GM23338 (cell line): Measurements from ENCODE around the gene MFSD6. TPM values are rescaled to one million over a fixed set of nuclear protein-coding genes. Genes with fewer than 3 reads are reported as not detected.

Source experiments
- ATAC-seq: fragments of 200-7000 bp; cut with Tn5 transposase; 3 replicates; pipeline ENCODE4 v1.9.1; 2020
- DNase-seq: peaks from one replicate; pipeline ENCODE4 v3.0.0-alpha.2; 2015; ENCODE audit warnings: low spot score
- H2AFZ ChIP-seq: fragments of 200-600 bp; sonication (generic); 2 replicates; pipeline ENCODE4 v1.8.0; 2016; ENCODE audit warnings: antibody characterized with exemption, mild to moderate bottlenecking, moderate library complexity
- H3F3A ChIP-seq: fragments of 200-600 bp; sonication (generic); replicated peaks from 2 replicates; pipeline ENCODE4 v1.8.0; 2017; ENCODE audit warnings: antibody characterized with exemption, mixed run types, low read depth
- H3K27ac ChIP-seq: fragments of 200-600 bp; sonication (generic); 2 replicates; pipeline ENCODE4 v1.6.1; 2016; ENCODE audit warnings: low read depth
- H3K27me3 ChIP-seq: fragments of 200-600 bp; sonication (generic); 2 replicates; pipeline ENCODE4 v1.8.0; 2016; ENCODE audit warnings: mild to moderate bottlenecking, mixed run types, moderate library complexity; ENCODE audit not compliant: insufficient read depth
- H3K36me3 ChIP-seq: fragments of 200-600 bp; sonication (generic); 2 replicates; pipeline ENCODE4 v1.8.0; 2016; ENCODE audit warnings: mild to moderate bottlenecking; ENCODE audit not compliant: insufficient read depth
- H3K4me1 ChIP-seq: fragments of 200-600 bp; sonication (generic); 2 replicates; pipeline ENCODE4 v1.8.0; 2016; ENCODE audit warnings: mild to moderate bottlenecking, moderate library complexity; ENCODE audit not compliant: insufficient read depth
- H3K4me2 ChIP-seq: fragments of 200-600 bp; sonication (generic); 2 replicates; pipeline ENCODE4 v1.7.1; 2017; ENCODE audit warnings: mixed run types
- H3K4me3 ChIP-seq: fragments of 200-600 bp; sonication (generic); 2 replicates; pipeline ENCODE4 v1.6.1; 2016; ENCODE audit warnings: mixed run types
- H3K79me2 ChIP-seq: fragments of 200-600 bp; sonication (generic); replicated peaks from 2 replicates; pipeline ENCODE4 v1.8.0; 2017; ENCODE audit warnings: mild to moderate bottlenecking; ENCODE audit not compliant: insufficient read depth
- H3K9me2 ChIP-seq: fragments of 200-600 bp; sonication (generic); 2 replicates; pipeline ENCODE4 v1.8.0; 2017; ENCODE audit not compliant: insufficient read depth
- H4K20me1 ChIP-seq: fragments of 200-600 bp; sonication (generic); replicated peaks from 2 replicates; pipeline ENCODE4 v1.8.0; 2017; ENCODE audit warnings: mild to moderate bottlenecking; ENCODE audit not compliant: insufficient read depth
- H3K27ac Mint-ChIP-seq: 2 replicates; pipeline ENCODE4 v1.8.0; 2020; ENCODE audit warnings: inconsistent platforms, mild to moderate bottlenecking, moderate library complexity, mixed read lengths
- H3K27me3 Mint-ChIP-seq: 3 replicates; pipeline ENCODE4 v1.8.0; 2022; ENCODE audit warnings: low read depth, mild to moderate bottlenecking, moderate library complexity, mixed read lengths, inconsistent platforms; ENCODE audit not compliant: insufficient read depth, poor library complexity
- H3K36me3 Mint-ChIP-seq: 3 replicates; pipeline ENCODE4 v1.8.0; 2021; ENCODE audit warnings: low read depth, mild to moderate bottlenecking, inconsistent platforms, moderate library complexity, mixed read lengths
- H3K4me1 Mint-ChIP-seq: 3 replicates; pipeline ENCODE4 v1.8.0; 2020; ENCODE audit warnings: mild to moderate bottlenecking, inconsistent platforms, mixed read lengths
- H3K4me3 Mint-ChIP-seq: 3 replicates; pipeline ENCODE4 v1.8.0; 2021; ENCODE audit warnings: moderate library complexity, mild to moderate bottlenecking, inconsistent platforms, mixed read lengths
- H3K9me3 Mint-ChIP-seq: 3 replicates; pipeline ENCODE4 v1.8.0; 2020; ENCODE audit warnings: moderate library complexity, mild to moderate bottlenecking, inconsistent platforms, mixed read lengths
- CREB1 ChIP-seq: fragments of 250-450 bp; sonication (Bioruptor Pico); IDR thresholded peaks from 2 replicates; pipeline ENCODE4 v1.5.0; 2020; ENCODE audit warnings: low read depth, mild to moderate bottlenecking, moderate library complexity
- CTCF ChIP-seq, 2 experiments: fragments of 200-600 bp in 1 of 2; sonication (generic) in 1 of 2; conservative IDR thresholded peaks; 2 replicates each; pipeline versions ENCODE4 v1.5.1 to v1.6.1; 2016 to 2017; ENCODE audit warnings: antibody characterized with exemption in 2 of 2, low read depth in 2 of 2, mild to moderate bottlenecking in 2 of 2, moderate library complexity in 1 of 2
- ETS1 ChIP-seq: IDR thresholded peaks from 2 replicates; pipeline ENCODE4 v1.6.1; 2016; ENCODE audit warnings: antibody characterized with exemption
- EZH2 ChIP-seq: fragments of 200-600 bp; sonication (generic); IDR thresholded peaks from one replicate; pipeline ENCODE4 v1.8.0; 2017; ENCODE audit warnings: antibody characterized with exemption, mild to moderate bottlenecking, low read depth; ENCODE audit not compliant: unreplicated experiment
- EZH2phosphoT487 ChIP-seq: fragments of 200-600 bp; sonication (generic); IDR thresholded peaks from one replicate; pipeline ENCODE4 v1.8.1; 2018; ENCODE audit warnings: antibody characterized with exemption; ENCODE audit not compliant: unreplicated experiment
- JUNB ChIP-seq: IDR thresholded peaks from one replicate; pipeline ENCODE4 v1.6.1; 2016; ENCODE audit warnings: antibody characterized with exemption; ENCODE audit not compliant: unreplicated experiment
- NANOG ChIP-seq: IDR thresholded peaks from 2 replicates; pipeline ENCODE4 v1.6.1; 2016; ENCODE audit warnings: antibody characterized with exemption, borderline replicate concordance
- POLR2AphosphoS5 ChIP-seq: IDR thresholded peaks from 2 replicates; pipeline ENCODE4 v1.6.1; 2016; ENCODE audit warnings: antibody characterized with exemption, low read depth
- STAT1 ChIP-seq: IDR thresholded peaks from one replicate; pipeline ENCODE4 v1.6.1; 2016; ENCODE audit warnings: antibody characterized with exemption; ENCODE audit not compliant: unreplicated experiment
- ZNF114 ChIP-seq: fragments of 250-450 bp; sonication (Bioruptor Pico); IDR thresholded peaks from 2 replicates; pipeline ENCODE4 v1.5.0; 2020; ENCODE audit warnings: mild to moderate bottlenecking, moderate library complexity
- ZNF462 ChIP-seq: fragments of 250-450 bp; sonication (Bioruptor Pico); IDR thresholded peaks from 2 replicates; pipeline ENCODE4 v1.5.0; 2020; ENCODE audit warnings: mild to moderate bottlenecking, moderate library complexity
- polyA plus RNA-seq: library from polyadenylated mRNA; unstranded; fragments of >200 nt; fragmentation: Nextera tagmentation; extraction: Ambion mirVana; gene quantifications from 2 replicates; pipeline ENCODE4 v1.2.1, GENCODE V29; 2016
- total RNA-seq: library from RNA; depleted of rRNA; stranded (reverse); fragments of >200 nt; shearing (Covaris generic); gene quantifications from 2 replicates; pipeline ENCODE4 v1.2.3, GENCODE V29; 2014

The MFSD6 gene
- total and polyA plus RNA-seq, 2 experiments from 2014 or later, result 2.3 to 9.6 TPM

GRCh38 chr2:190469771-190470170, 61.6 kb downstream of the MFSD6 start (continued):
- TF ChIP-seq CTCF (conservative IDR thresholded peaks at IDR 0.05; ENCODE audit: low read depth in 2 of 2), result no peak
- no peak for TF ChIP-seq EZH2phosphoT487
- TF ChIP-seq NANOG, result no peak
- TF ChIP-seq CREB1 (CRISPR knock-in tag), result no peak

GRCh38 chr2:190470256-190470826, 62.2 kb downstream of the MFSD6 start:
- Histone ChIP-seq H3K9me2 (no peaks in the 10 kb centered on the region), H3K36me3 (no peaks in the 10 kb centered on the region), H3F3A (no peaks in the 10 kb centered on the region), H2AFZ (no peak overlapping the region), H3K4me1 (no peaks in the 10 kb centered on the region), H3K79me2 (no peaks in the 10 kb centered on the region), H3K4me3 (no peak overlapping the region), H4K20me1 (no peaks in the 10 kb centered on the region), H3K27me3 (no peaks in the 10 kb centered on the region), H3K27ac (no peak overlapping the region), H3K4me2 (no peak overlapping the region)
- ATAC-seq (no peak), DNase-seq (no peak)
- no peak overlapping the region for H3K27ac Mint-ChIP-seq
- no peak overlapping the region for H3K4me3 Mint-ChIP-seq
- TF ChIP-seq ZNF114 (CRISPR knock-in tag), result no peak
- no peak for TF ChIP-seq ZNF462
- TF ChIP-seq EZH2, result no peak
- no peak for TF ChIP-seq EZH2phosphoT487
- TF ChIP-seq CREB1 (CRISPR knock-in tag), result no peak
- no peak for TF ChIP-seq JUNB
- TF ChIP-seq POLR2AphosphoS5, result no peak
- TF ChIP-seq STAT1, result no peak
- TF ChIP-seq NANOG, result no peak
- TF ChIP-seq CTCF (conservative IDR thresholded peaks at IDR 0.05; ENCODE audit: low read depth in 2 of 2), result no peak
- TF ChIP-seq ETS1, result no peak
- H3K9me3 Mint-ChIP-seq, result peaks cover 19% of the 10 kb centered on the region
- H3K27me3 Mint-ChIP-seq, result no peaks in the 10 kb centered on the region
- H3K36me3 Mint-ChIP-seq, result peaks cover 28% of the 10 kb centered on the region; the same call in 2 of the 3 replicates
- peaks cover 8% of the 10 kb centered on the region; the same call in 2 of the 3 replicates for H3K4me1 Mint-ChIP-seq
